Measurements from ENCODE around the gene GLI3.

Gene GLI3

GRCh38 chr7:41930538-41931262 lies 306.3 kb downstream of the GLI3 start:
- no peak for DNase-seq (ENCODE audit: low read depth, low spot score)

DNA sequence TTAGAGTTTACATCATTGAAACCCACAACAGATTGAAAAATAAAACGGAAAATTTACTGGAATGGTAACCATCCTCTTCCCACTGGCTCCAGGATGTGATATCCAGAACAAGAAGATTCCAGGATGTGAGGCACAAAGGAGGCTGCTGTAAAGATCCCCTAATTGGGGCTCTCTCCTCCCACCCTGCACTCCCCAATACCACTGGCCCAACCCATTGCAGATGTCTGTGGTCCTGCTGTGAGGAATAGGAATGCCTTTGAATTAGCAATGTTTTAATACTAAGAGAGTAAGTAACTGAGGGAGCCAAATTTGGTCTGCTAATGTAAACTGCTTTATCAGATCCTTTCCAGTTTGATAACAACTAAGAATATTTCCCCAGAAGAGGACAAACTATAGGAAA lies 308.2 kb downstream of the GLI3 start:
- no peak for DNase-seq (ENCODE audit: low read depth, low spot score)

GRCh38 chr7:41928166-41928565 lies 308.8 kb downstream of the GLI3 start:
- DNase-seq (ENCODE audit: low read depth, low spot score) = no peak

GRCh38 chr7:41927380-41927779 lies 309.6 kb downstream of the GLI3 start:
- DNase-seq (ENCODE audit: low read depth, low spot score) = no peak

GRCh38 chr7:41925946-41926345 lies 311.1 kb downstream of the GLI3 start:
- no peak for DNase-seq (ENCODE audit: low read depth, low spot score)

DNA sequence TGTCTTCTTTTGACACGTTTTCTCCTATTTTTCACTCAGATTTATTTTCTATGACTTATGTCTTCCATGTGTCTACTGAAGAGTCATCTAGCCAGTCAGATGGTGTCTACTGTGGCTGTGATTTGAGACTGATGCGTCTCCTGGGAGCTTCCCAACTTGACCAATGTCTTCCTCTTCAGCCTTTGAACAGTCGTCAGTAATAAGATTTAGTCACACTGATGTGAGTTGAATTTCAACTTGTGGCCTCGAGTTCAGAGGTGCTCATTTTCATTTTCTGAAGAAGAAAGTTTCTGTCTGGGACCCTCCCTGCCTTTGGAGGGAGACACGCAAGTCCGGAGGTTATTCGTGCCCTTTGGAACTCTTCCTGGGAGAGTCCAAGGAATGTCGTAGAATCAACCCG lies 312.2 kb downstream of the GLI3 start:
- no peak for DNase-seq (ENCODE audit: low read depth, low spot score)

DNA sequence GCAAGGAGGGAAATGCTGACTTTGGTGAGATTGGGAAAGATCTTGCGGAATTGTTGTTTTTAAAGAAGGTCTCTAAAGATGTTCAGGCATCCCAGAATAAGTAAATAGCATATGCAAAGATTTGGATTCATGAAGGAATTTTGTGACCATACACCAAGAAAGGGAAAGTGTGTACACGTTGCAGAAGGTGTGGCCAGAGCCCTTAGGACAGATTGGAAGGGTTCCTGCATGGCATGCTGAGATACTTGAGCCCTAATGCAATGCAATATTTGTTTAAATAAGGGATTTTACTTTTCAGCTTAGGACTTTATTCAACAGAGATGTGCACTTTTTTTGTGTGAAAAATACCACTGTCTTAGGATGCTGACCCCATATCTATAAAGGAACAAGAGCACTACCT lies 314.6 kb downstream of the GLI3 start:
- no peak for DNase-seq (ENCODE audit: low read depth, low spot score)

DNA sequence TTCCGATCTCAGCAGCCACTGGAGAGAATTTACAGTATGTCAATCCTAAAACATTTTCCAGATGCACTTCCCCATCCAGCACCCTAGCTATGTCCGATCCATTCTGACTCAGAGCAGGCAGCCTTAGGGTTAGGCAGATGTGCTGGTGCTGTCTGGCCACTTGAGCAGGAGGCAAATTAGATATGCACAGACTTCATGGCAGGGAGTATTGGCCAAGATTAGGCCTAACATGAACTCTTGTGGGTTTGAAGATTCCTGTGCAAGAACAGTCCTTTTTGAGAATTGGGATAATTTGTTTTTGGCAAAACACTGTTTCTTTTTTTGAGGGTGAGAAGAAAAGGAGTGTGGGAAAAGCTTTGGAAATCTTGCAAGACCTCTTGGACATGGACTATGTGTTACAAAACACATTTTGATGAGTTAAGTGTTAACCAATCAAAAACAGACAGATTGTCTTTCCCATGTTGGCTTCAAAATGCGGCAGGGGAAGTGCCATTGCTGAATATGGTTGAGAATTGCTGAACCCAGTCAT lies 315.5 kb downstream of the GLI3 start:
- no peak for DNase-seq (ENCODE audit: low read depth, low spot score)

GRCh38 chr7:41918597-41918996 lies 318.4 kb downstream of the GLI3 start:
- DNase-seq (ENCODE audit: low read depth, low spot score) = no peak

DNA sequence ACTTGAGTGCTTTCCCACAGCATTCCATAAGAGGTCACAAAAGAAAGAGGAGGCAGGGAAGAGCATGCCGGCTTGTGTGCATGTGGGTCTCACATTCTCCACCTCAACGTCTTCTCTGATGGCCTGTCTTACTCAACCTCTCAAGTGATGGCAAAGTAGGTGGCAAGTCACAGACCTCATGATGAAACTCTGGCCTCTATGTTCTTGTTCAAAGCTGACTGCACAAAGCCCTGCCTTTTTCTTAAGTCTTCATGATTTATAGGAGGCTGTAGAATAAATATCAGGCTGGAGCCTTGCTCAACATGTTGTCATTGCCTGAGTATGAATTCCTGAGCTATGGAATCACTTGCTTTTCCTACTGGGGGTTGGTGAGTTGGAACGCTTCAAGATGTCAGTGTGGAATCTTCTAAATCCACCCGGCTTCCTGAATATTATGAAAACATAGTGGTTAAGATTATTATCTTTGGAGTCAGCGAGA lies 320.5 kb downstream of the GLI3 start:
- peak; percentile 12 for DNase-seq (ENCODE audit: low read depth, low spot score)

DNA sequence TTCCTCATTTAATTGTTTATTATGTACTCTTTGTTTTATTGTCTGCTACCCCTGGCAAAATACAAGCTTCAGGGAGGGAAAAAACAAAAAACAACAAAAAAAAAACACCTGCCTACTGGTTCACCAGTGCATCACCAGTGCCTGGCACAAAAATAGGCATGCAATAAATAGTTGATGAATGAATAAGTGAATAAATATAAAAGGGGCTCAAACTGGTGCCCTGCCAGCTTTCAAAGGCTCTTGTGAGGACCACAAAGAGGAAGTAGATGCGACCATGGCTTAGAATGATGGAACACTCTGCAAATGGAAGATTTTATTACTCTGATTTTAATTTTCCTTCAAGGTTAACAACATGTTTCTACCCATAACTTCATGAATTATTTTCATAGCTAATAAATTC lies 321.1 kb downstream of the GLI3 start:
- DNase-seq (ENCODE audit: low read depth, low spot score) = no peak

GRCh38 chr7:41912851-41913567 lies 324.0 kb downstream of the GLI3 start:
- DNase-seq (ENCODE audit: low read depth, low spot score) = no peak

GRCh38 chr7:41912426-41912825 lies 324.6 kb downstream of the GLI3 start:
- no peak for DNase-seq (ENCODE audit: low read depth, low spot score)

- no peak for DNase-seq (ENCODE audit: low read depth, low spot score)
Measured at GRCh38 chr7:41911792-41912191, 325.2 kb downstream of the GLI3 start.
